Measurements from ENCODE around the gene PUS7. TPM values are rescaled to one million over a fixed set of nuclear protein-coding genes. Genes with fewer than 3 reads are reported as not detected.

Gene PUS7
- total RNA-seq, 1 experiment from 2014 or later: 39.0 TPM

DNA sequence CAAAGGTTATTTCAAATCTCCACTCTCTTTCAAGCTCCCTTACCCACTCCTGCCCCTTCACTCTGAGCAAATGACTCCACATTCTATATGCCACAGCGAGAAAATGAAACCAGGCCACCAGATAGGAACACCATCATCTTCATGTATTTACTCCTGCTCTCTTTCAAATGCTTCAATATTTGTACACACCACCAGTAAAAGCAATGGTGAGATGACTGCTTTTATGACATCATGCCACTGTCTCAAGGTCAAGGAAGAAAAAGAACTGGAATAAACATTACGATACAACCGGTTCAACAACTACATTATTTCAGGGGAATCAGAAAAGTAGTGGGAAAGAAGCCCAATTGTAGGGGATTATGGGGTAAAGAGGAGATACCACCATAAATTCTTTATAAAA, 32.7 kb downstream of the PUS7 start:
- CTCF ChIA-PET: interaction anchor here (0.6 kb wide), 1 partner anchor 55 kb away, joined by 3 read pairs; no protein-coding TSS in a partner anchor
- Histone ChIP-seq H3K9me3 (ENCODE audit: control insufficient read depth in 1 of 2, insufficient read depth in 1 of 2, low read depth in 1 of 2, low read length in 2 of 2) (no peaks in the 10 kb centered on the region), H3K27ac (ENCODE audit: low read depth, low read length) (no peak overlapping the region), H3K4me3 (replicated peaks in 1 of 2; ENCODE audit: low read depth in 1 of 2, low read length in 2 of 2) (no peak overlapping the region), H3K27me3 (ENCODE audit: insufficient read depth, low read length) (no peaks in the 10 kb centered on the region), H3K79me2 (ENCODE audit: insufficient read depth, low read length) (peaks cover 4% of the 10 kb centered on the region; the same call in 1 of the 2 replicates), H3K36me3 (ENCODE audit: control insufficient read depth in 1 of 2, insufficient read depth in 2 of 2, low read length in 2 of 2) (peaks cover 9 to 14% of the 10 kb centered on the region in 2 experiments; a peak in 2 of 4 replicates), H3K4me1 (ENCODE audit: control insufficient read depth in 1 of 2, insufficient read depth in 2 of 2, low read length in 2 of 2) (no peaks in the 10 kb centered on the region), H4K20me1 (ENCODE audit: insufficient read depth) (no peaks in the 10 kb centered on the region), H3K9ac (ENCODE audit: low read length) (no peak overlapping the region), H2AFZ (ENCODE audit: low read depth, low read length, poor library complexity, severe bottlenecking) (no peak overlapping the region), H3K9me2 (ENCODE audit: insufficient read depth) (no peaks in the 10 kb centered on the region), H3K4me2 (ENCODE audit: low read length) (no peak overlapping the region)
- RAD21 ChIA-PET (ENCODE audit: low non-redundant PET in 1 of 2, low total read pairs in 2 of 2, uncharacterized antibody in 2 of 2, unreplicated experiment in 2 of 2): no interaction called here
- DNase-seq (ENCODE audit: low read depth, low spot score) (no peak), ATAC-seq (no peak)
- intact Hi-C loops (cut with micrococcal nuclease): loop anchor here (5.0 kb wide), 1 partner anchor 567 kb away; no protein-coding TSS in a partner anchor
- BruUV-seq (replicated peaks): no TSS peak
- POLR2A ChIA-PET: no interaction called here
- TF ChIP-seq SRF (IDR thresholded peaks at IDR 0.05; ENCODE audit: low read depth): no peak

GRCh38 chr7:105487579-105488571, 34.2 kb downstream of the PUS7 start:
- ATAC-seq (peak; percentile 64; the same call in 1 of the 2 replicates), DNase-seq (ENCODE audit: low read depth, low spot score) (no peak)
- Histone ChIP-seq H3K4me1 (ENCODE audit: control insufficient read depth in 1 of 2, insufficient read depth in 2 of 2, low read length in 2 of 2) (no peaks in the 10 kb centered on the region), H3K79me2 (ENCODE audit: insufficient read depth, low read length) (peaks cover 4% of the 10 kb centered on the region; the same call in 1 of the 2 replicates), H3K36me3 (ENCODE audit: control insufficient read depth in 1 of 2, insufficient read depth in 2 of 2, low read length in 2 of 2) (peaks cover 9 to 14% of the 10 kb centered on the region in 2 experiments; a peak in 2 of 4 replicates), H3K9ac (ENCODE audit: low read length) (no peak overlapping the region), H3K27me3 (ENCODE audit: insufficient read depth, low read length) (no peaks in the 10 kb centered on the region), H3K4me2 (ENCODE audit: low read length) (no peak overlapping the region), H2AFZ (ENCODE audit: low read depth, low read length, poor library complexity, severe bottlenecking) (no peak overlapping the region), H3K9me2 (ENCODE audit: insufficient read depth) (no peaks in the 10 kb centered on the region), H4K20me1 (ENCODE audit: insufficient read depth) (no peaks in the 10 kb centered on the region), H3K27ac (ENCODE audit: low read depth, low read length) (no peak overlapping the region), H3K4me3 (replicated peaks in 1 of 2; ENCODE audit: low read depth in 1 of 2, low read length in 2 of 2) (no peak overlapping the region), H3K9me3 (ENCODE audit: control insufficient read depth in 1 of 2, insufficient read depth in 1 of 2, low read depth in 1 of 2, low read length in 2 of 2) (no peaks in the 10 kb centered on the region)
- RAD21 ChIA-PET (ENCODE audit: low non-redundant PET in 1 of 2, low total read pairs in 2 of 2, uncharacterized antibody in 2 of 2, unreplicated experiment in 2 of 2): no interaction called here
- TF ChIP-seq ZNF274 (IDR thresholded peaks at IDR 0.05; ENCODE audit: low read depth, low read length) (no peak), FOSL1 (IDR thresholded peaks at IDR 0.05; ENCODE audit: low read depth) (no peak), CTCF (IDR thresholded peaks at IDR 0.05 in 2 of 3, conservative IDR thresholded peaks at IDR 0.05 in 1 of 3; ENCODE audit: borderline replicate concordance in 1 of 3, insufficient read depth in 1 of 3, low read depth in 2 of 3, low read length in 2 of 3) (peak; percentile 16 to 39 (median 31); a peak in 3 of 6 replicates), RAD21 (IDR thresholded peaks at IDR 0.05; ENCODE audit: low read depth) (peak; percentile 59), EZH2 (IDR thresholded peaks at IDR 0.05) (no peak)
- POLR2A ChIA-PET: no interaction called here
- intact Hi-C loops (cut with micrococcal nuclease): loop anchor here (5.0 kb wide), 1 partner anchor 566 kb away; no protein-coding TSS in a partner anchor
- BruUV-seq (replicated peaks): TSS peak; percentile 7
- CTCF ChIA-PET: no interaction called here

All from HCT116 (cell line).